Endodermal cell (in vitro differentiated cells): ENCODE results near the gene PPIP5K2. TPM values are rescaled to one million over a fixed set of nuclear protein-coding genes. Genes with fewer than 3 reads are reported as not detected.

Source experiments
- DNase-seq: peaks from one replicate; pipeline ENCODE4 v3.0.0-alpha.2; 2017
- H3K27ac ChIP-seq: 2 replicates; pipeline ENCODE4 v1.5.1; 2013; ENCODE audit warnings: mild to moderate bottlenecking, low read depth, low read length, moderate library complexity
- H3K27me3 ChIP-seq: 2 replicates; pipeline ENCODE4 v1.6.1; 2013; ENCODE audit warnings: mild to moderate bottlenecking, low read length, moderate library complexity; ENCODE audit not compliant: insufficient read depth, control insufficient read depth, poor library complexity, severe bottlenecking
- H3K36me3 ChIP-seq: 2 replicates; pipeline ENCODE4 v1.7.0; 2013; ENCODE audit warnings: mild to moderate bottlenecking, low read length, moderate library complexity; ENCODE audit not compliant: control insufficient read depth, insufficient read depth
- H3K4me1 ChIP-seq: one replicate; pipeline ENCODE4 v1.7.0; 2013; ENCODE audit warnings: low read length; ENCODE audit not compliant: control insufficient read depth, insufficient read depth
- H3K4me3 ChIP-seq: 2 replicates; pipeline ENCODE4 v1.5.1; 2013; ENCODE audit warnings: mild to moderate bottlenecking, low read length, moderate library complexity
- H3K9ac ChIP-seq: 2 replicates; pipeline ENCODE4 v1.6.1; 2013; ENCODE audit warnings: mild to moderate bottlenecking, low read length, moderate library complexity; ENCODE audit not compliant: poor library complexity, severe bottlenecking; ENCODE audit errors: extremely low read depth
- H3K9me3 ChIP-seq: 2 replicates; pipeline ENCODE4 v1.6.1; 2013; ENCODE audit warnings: mild to moderate bottlenecking, low read length, moderate library complexity; ENCODE audit not compliant: control insufficient read depth
- H3K27ac Mint-ChIP-seq: 2 replicates; pipeline ENCODE4 v1.8.0; 2020; ENCODE audit warnings: mixed read lengths
- H3K27me3 Mint-ChIP-seq: 2 replicates; pipeline ENCODE4 v1.8.0; 2021; ENCODE audit warnings: mild to moderate bottlenecking, mixed read lengths; ENCODE audit not compliant: insufficient read depth
- H3K36me3 Mint-ChIP-seq: 2 replicates; pipeline ENCODE4 v1.8.0; 2020; ENCODE audit warnings: low read depth, mixed read lengths
- H3K4me1 Mint-ChIP-seq: 2 replicates; pipeline ENCODE4 v1.8.0; 2020; ENCODE audit warnings: mixed read lengths
- H3K4me3 Mint-ChIP-seq: 2 replicates; pipeline ENCODE4 v1.8.0; 2020; ENCODE audit warnings: mild to moderate bottlenecking, moderate library complexity, mixed read lengths
- H3K9me3 Mint-ChIP-seq: 2 replicates; pipeline ENCODE4 v1.8.0; 2020; ENCODE audit warnings: mild to moderate bottlenecking, mixed read lengths
- CTCF ChIP-seq: fragments of 200-600 bp; sonication (generic); conservative IDR thresholded peaks from 2 replicates; pipeline ENCODE4 v1.5.0; 2021; ENCODE audit warnings: antibody characterized with exemption, mild to moderate bottlenecking
- WGBS, 2 experiments: methylation state at CpG; one replicate each; pipeline versions ENCODE4 v1.1.5 to v1.1.7; 2013; ENCODE audit warnings: missing lambda C conversion rate in 2 of 2, mixed read lengths in 1 of 2; ENCODE audit not compliant: insufficient coverage in 1 of 2, insufficient read length in 1 of 2; 5-methylcytosine and 5-hydroxymethylcytosine counted together
- total RNA-seq, 2 donors: library from RNA; stranded (reverse); fragmentation: NEBNext Ultra II Directional in 1 of 2; extraction: Animal tissue kit (Norgen Biotek cat#: 25700) in 1 of 2; gene quantifications; 2 replicates in 1 of 2; 3 replicates in 1 of 2; pipeline ENCODE4 v1.2.1, GENCODE V29; 2021

The PPIP5K2 gene
- total RNA-seq, 2 donors from 2014 or later: 67.1 to 68.0 TPM

GRCh38 chr5:103177543-103177942, 57.4 kb downstream of the PPIP5K2 start:
- DNase-seq: no peak
- Mint-ChIP-seq H3K4me3 (no peak overlapping the region), H3K36me3 (peaks cover 12% of the 10 kb centered on the region), H3K27me3 (no peaks in the 10 kb centered on the region), H3K27ac (no peak overlapping the region), H3K9me3 (no peaks in the 10 kb centered on the region), H3K4me1 (no peaks in the 10 kb centered on the region)
- TF ChIP-seq CTCF: no peak
- no peak overlapping the region for H3K4me3 ChIP-seq
- peaks cover 24% of the 10 kb centered on the region for H3K36me3 ChIP-seq
- H3K9me3 ChIP-seq: no peaks in the 10 kb centered on the region
- no peak overlapping the region for H3K9ac ChIP-seq
- no peaks in the 10 kb centered on the region for H3K27me3 ChIP-seq
- H3K27ac ChIP-seq: no peak overlapping the region
- WGBS, 2 experiments: 91 to 92% methylated on average over 4 of the region's 4 CpGs
- no peaks in the 10 kb centered on the region for H3K4me1 ChIP-seq

- Histone ChIP-seq H3K4me1 (no peaks in the 10 kb centered on the region), H3K4me3 (no peak overlapping the region), H3K27ac (no peak overlapping the region), H3K9me3 (no peaks in the 10 kb centered on the region), H3K9ac (no peak overlapping the region), H3K36me3 (peaks cover 21% of the 10 kb centered on the region), H3K27me3 (no peaks in the 10 kb centered on the region)
- DNase-seq: no peak
- no peak overlapping the region for H3K4me3 Mint-ChIP-seq
- H3K27ac Mint-ChIP-seq: no peak overlapping the region
- H3K9me3 Mint-ChIP-seq: no peaks in the 10 kb centered on the region
- peaks cover 12% of the 10 kb centered on the region for H3K36me3 Mint-ChIP-seq
- 92% methylated on average over 2 of the region's 2 CpGs; no CpG with 5 or more reads in 1 of the 2 experiments for WGBS, 2 experiments
- no peak for TF ChIP-seq CTCF
- H3K4me1 Mint-ChIP-seq: no peaks in the 10 kb centered on the region
- H3K27me3 Mint-ChIP-seq: no peaks in the 10 kb centered on the region
These were observed 58.1 kb downstream of the PPIP5K2 start for GRCh38 chr5:103178167-103178566.

- no peak overlapping the region for H3K4me3 Mint-ChIP-seq
- H3K36me3 ChIP-seq: peaks cover 52% of the 10 kb centered on the region
- H3K36me3 Mint-ChIP-seq: peaks cover 8% of the 10 kb centered on the region
- H3K9me3 ChIP-seq: no peaks in the 10 kb centered on the region
- H3K9me3 Mint-ChIP-seq: no peaks in the 10 kb centered on the region
- DNase-seq: no peak
- no peak overlapping the region for H3K27ac ChIP-seq
- no peak overlapping the region for H3K4me3 ChIP-seq
- TF ChIP-seq CTCF: no peak
- H3K27me3 Mint-ChIP-seq: no peaks in the 10 kb centered on the region
- H3K4me1 Mint-ChIP-seq: no peaks in the 10 kb centered on the region
- no peaks in the 10 kb centered on the region for H3K4me1 ChIP-seq
- no peak overlapping the region for H3K27ac Mint-ChIP-seq
- no peaks in the 10 kb centered on the region for H3K27me3 ChIP-seq
- WGBS, 2 experiments: 96 to 100% methylated on average over 5 to 8 of the region's 8 CpGs
- no peak overlapping the region for H3K9ac ChIP-seq
These were observed 66.1 kb downstream of the PPIP5K2 start for GRCh38 chr5:103186152-103186551.
